Sigmoid colon (tissue), 7 donors: ENCODE data around the gene MASP1. TPM values are rescaled to one million over a fixed set of nuclear protein-coding genes. Genes with fewer than 3 reads are reported as not detected.
"Not testable (repeated sequence)": the region's sequence is repeated elsewhere in the genome, so short reads cannot be mapped to it uniquely, and the experiment has no call there.

Experiments
- DNase-seq: peaks from one replicate; pipeline ENCODE4 v3.0.0-alpha.2; 2019
- H3K27ac ChIP-seq, 4 donors: fragments of 200-600 bp; sonication (generic); one replicate each; pipeline ENCODE4 v1.5.1; 2016 to 2019; ENCODE audit warnings: mild to moderate bottlenecking in 1 of 4
- H3K27me3 ChIP-seq, 3 donors: fragments of 200-600 bp; sonication (generic); one replicate each; pipeline ENCODE4 v1.5.1; 2019; ENCODE audit warnings: mild to moderate bottlenecking in 1 of 3
- H3K36me3 ChIP-seq, 4 donors: fragments of 200-600 bp; sonication (generic); one replicate each; pipeline ENCODE4 v1.5.1; 2016 to 2019
- H3K4me1 ChIP-seq, 4 donors: fragments of 200-600 bp; sonication (generic); one replicate each; pipeline ENCODE4 v1.5.1; 2017 to 2019
- H3K4me3 ChIP-seq, 4 donors: fragments of 200-600 bp; sonication (generic); one replicate each; pipeline ENCODE4 v1.5.1; 2017 to 2019; ENCODE audit warnings: mild to moderate bottlenecking in 2 of 4, moderate library complexity in 1 of 4
- H3K9me3 ChIP-seq, 4 donors: fragments of 200-600 bp in 3 of 4; sonication (generic) in 3 of 4; one replicate each; pipeline versions ENCODE4 v1.5.1 to v1.6.1; 2013 to 2019
- EP300 ChIP-seq, 4 donors: sonication (generic); formaldehyde crosslinking; IDR thresholded peaks; one replicate each; pipeline ENCODE4 v1.6.1; 2017; ENCODE audit warnings: antibody characterized with exemption in 4 of 4
- POLR2A ChIP-seq, 2 donors: fragments of 450-650 bp; IDR thresholded peaks; one replicate each; pipeline ENCODE4 v1.6.1; 2016; ENCODE audit warnings: antibody characterized with exemption in 2 of 2, mild to moderate bottlenecking in 2 of 2, moderate library complexity in 2 of 2
- POLR2AphosphoS5 ChIP-seq, 4 donors: sonication (generic); formaldehyde crosslinking; IDR thresholded peaks; one replicate each; pipeline ENCODE4 v1.6.1; 2017; ENCODE audit warnings: antibody characterized with exemption in 4 of 4
- WGBS, 2 donors: extraction: QIAGEN DNeasy Blood & Tissue Kit; methylation state at CpG; one replicate each; pipeline ENCODE4 v1.1.7; 2013; 5-methylcytosine and 5-hydroxymethylcytosine counted together
- intact Hi-C: fragments of 100-400 bp; cut with DNase I; formaldehyde crosslinking; loops from one replicate; pipeline ENCODE4 v1.15.1; 2023
- polyA plus RNA-seq, 3 donors: library from polyadenylated mRNA; stranded (reverse); fragments of 200-250 nt; gene quantifications; one replicate each; pipeline ENCODE4 v1.2.3, GENCODE V29; 2013
- total RNA-seq, 4 donors: library from RNA; depleted of rRNA; stranded (reverse); fragments of >200 nt; gene quantifications; one replicate each; pipeline ENCODE4 v1.1.0, GENCODE V29; 2016
- TF ChIP-seq, protein P1 (sequence below), 4 experiments: fragments of 450-650 bp in 3 of 4; fragments of 200-600 bp in 1 of 4; IDR thresholded peaks; one replicate each; pipeline ENCODE4 v1.5.1; 2016 to 2019; ENCODE audit warnings: antibody characterized with exemption in 4 of 4, mild to moderate bottlenecking in 3 of 4, moderate library complexity in 2 of 4
- donor health status: healthy with polysubstance abuse.
- donor health status: Bipolar disorder and iron deficiency.
- donor health status: healthy.

MASP1 gene
- total and polyA plus RNA-seq, 7 donors, result 0.69 to 236 (median 93.5) TPM

DNA sequence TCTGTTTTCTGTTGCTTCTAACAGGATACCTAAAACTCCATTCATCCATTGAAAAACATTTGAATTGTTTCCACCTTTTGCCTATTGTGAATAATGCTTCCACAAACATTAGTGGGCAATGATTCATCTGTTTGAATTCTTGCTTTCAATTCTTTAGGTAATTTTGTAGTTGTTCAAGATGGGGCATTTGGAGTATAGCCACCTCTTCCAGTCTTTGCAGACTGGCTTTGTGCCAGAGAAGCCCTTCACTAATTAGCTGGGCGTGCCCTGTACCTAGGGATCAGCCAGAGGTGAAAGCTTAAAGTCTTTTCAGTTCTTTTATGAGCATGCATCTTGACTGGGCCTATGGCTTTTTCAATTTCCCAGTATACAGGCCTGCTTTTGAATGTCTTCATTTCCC is 83.4 kb downstream of the MASP1 start:
- H3K4me1 ChIP-seq, result peaks cover 0 to 72% (median 71%) of the 10 kb centered on the region in 4 donors
- no peak overlapping the region for H3K4me3 ChIP-seq
- no peak for TF ChIP-seq EP300 (IDR thresholded peaks at IDR 0.05)
- TF ChIP-seq, protein P1, sequence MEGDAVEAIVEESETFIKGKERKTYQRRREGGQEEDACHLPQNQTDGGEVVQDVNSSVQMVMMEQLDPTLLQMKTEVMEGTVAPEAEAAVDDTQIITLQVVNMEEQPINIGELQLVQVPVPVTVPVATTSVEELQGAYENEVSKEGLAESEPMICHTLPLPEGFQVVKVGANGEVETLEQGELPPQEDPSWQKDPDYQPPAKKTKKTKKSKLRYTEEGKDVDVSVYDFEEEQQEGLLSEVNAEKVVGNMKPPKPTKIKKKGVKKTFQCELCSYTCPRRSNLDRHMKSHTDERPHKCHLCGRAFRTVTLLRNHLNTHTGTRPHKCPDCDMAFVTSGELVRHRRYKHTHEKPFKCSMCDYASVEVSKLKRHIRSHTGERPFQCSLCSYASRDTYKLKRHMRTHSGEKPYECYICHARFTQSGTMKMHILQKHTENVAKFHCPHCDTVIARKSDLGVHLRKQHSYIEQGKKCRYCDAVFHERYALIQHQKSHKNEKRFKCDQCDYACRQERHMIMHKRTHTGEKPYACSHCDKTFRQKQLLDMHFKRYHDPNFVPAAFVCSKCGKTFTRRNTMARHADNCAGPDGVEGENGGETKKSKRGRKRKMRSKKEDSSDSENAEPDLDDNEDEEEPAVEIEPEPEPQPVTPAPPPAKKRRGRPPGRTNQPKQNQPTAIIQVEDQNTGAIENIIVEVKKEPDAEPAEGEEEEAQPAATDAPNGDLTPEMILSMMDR (IDR thresholded peaks at IDR 0.05), result no peak
- no peak for TF ChIP-seq POLR2AphosphoS5 (IDR thresholded peaks at IDR 0.05)
- TF ChIP-seq POLR2A (IDR thresholded peaks at IDR 0.05), result no peak
- intact Hi-C loops, result no loop called here
- H3K27ac ChIP-seq, result peak overlapping the region; percentile 10 to 76 (median 74)
- WGBS, 2 donors, result 19 to 55% methylated on average over 1 of the region's 1 CpG
- no peaks in the 10 kb centered on the region for H3K9me3 ChIP-seq
- no peaks in the 10 kb centered on the region for H3K27me3 ChIP-seq
- DNase-seq, result no peak
- H3K36me3 ChIP-seq, result no peaks in the 10 kb centered on the region

DNA sequence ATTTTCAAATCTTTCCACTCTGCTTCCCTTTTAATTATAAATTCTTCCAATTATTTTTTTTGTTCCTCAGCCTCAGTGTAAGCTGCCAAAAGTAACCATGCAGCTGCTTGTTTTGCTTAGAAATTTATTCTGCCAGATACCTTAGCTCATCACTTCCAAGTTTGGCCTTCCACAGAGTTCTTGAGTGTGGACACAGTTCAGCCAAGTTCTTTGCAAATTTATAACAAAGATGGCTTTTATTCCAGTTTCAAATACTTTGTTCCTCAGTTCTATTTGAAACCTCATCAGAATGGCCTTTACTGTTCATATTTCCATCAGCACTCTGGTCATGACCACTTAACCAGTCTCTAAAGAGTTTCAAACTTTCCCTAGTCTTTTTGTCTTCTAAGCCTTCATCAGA is 83.9 kb downstream of the MASP1 start:
- no peak for DNase-seq
- Histone ChIP-seq H3K27ac (peak overlapping the region; percentile 10 to 76 (median 74)), H3K36me3 (no peaks in the 10 kb centered on the region), H3K4me1 (peaks cover 0 to 69% (median 68%) of the 10 kb centered on the region in 4 donors), H3K27me3 (no peaks in the 10 kb centered on the region), H3K4me3 (no peak overlapping the region), H3K9me3 (no peaks in the 10 kb centered on the region)
- TF ChIP-seq, protein P1 (IDR thresholded peaks at IDR 0.05), result no peak
- TF ChIP-seq POLR2A (IDR thresholded peaks at IDR 0.05), result no peak
- intact Hi-C loops, result no loop called here

DNA sequence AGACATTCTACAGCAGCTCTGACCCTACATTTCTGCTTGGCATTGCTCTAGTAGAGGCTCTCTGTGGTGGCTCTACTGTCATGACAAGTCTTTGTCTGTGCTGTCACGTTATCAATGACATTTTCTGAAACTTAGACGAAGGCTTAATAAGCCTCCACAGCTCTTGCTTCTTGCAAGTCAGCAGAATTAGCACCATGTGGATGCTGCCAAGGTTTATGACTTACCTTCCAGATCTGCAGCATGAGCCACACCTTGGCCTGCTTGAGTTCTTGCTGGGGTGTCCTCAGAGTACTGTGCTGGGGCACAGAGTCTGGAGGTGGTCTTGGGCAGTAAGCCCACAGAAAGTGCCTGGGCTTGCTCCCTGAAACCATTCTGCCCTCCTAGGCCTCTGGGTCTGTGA is 84.5 kb downstream of the MASP1 start:
- intact Hi-C loops, result no loop called here
- TF ChIP-seq, protein P1 (IDR thresholded peaks at IDR 0.05), result no peak
- no peak for TF ChIP-seq EP300 (IDR thresholded peaks at IDR 0.05)
- no peak for TF ChIP-seq POLR2A (IDR thresholded peaks at IDR 0.05)
- TF ChIP-seq POLR2AphosphoS5 (IDR thresholded peaks at IDR 0.05), result no peak
- no peak for DNase-seq
- no peak overlapping the region for H3K4me3 ChIP-seq
- no peaks in the 10 kb centered on the region for H3K9me3 ChIP-seq
- H3K36me3 ChIP-seq, result no peaks in the 10 kb centered on the region
- peaks cover 0 to 65% (median 63%) of the 10 kb centered on the region in 4 donors for H3K4me1 ChIP-seq
- no peaks in the 10 kb centered on the region for H3K27me3 ChIP-seq
- H3K27ac ChIP-seq, result peak overlapping the region; percentile 10 to 76 (median 74)
- 90 to 91% methylated on average over 2 of the region's 2 CpGs for WGBS, 2 donors

DNA sequence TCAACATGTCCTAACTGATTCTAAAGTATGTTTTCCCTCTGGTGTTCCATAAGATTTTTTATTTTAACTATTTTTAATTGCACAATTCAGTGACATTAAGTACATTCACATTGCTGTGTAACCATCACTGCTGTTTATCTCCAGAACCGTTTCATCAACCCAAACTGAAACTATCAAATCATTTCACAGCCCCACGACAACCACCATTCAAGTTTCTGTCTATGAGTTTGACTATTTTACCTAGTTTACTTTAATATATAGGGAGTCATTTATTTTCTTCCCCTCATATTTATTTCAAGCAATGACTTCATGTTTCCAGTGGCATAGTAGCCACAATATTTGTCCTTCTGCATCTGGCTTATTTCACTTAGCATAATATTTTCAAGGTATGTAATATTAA is 85.9 kb downstream of the MASP1 start:
- TF ChIP-seq, protein P1 (IDR thresholded peaks at IDR 0.05), result no peak
- TF ChIP-seq POLR2A (IDR thresholded peaks at IDR 0.05) (no peak), POLR2AphosphoS5 (IDR thresholded peaks at IDR 0.05) (no peak), EP300 (IDR thresholded peaks at IDR 0.05) (no peak)
- intact Hi-C loops, result no loop called here
- no peak overlapping the region for H3K4me3 ChIP-seq
- no peak overlapping the region for H3K27ac ChIP-seq
- peaks cover 0 to 53% (median 52%) of the 10 kb centered on the region in 4 donors for H3K4me1 ChIP-seq
- no peaks in the 10 kb centered on the region for H3K9me3 ChIP-seq
- no peaks in the 10 kb centered on the region for H3K36me3 ChIP-seq
- H3K27me3 ChIP-seq, result no peaks in the 10 kb centered on the region
- no peak for DNase-seq
- 60 to 61% methylated on average over 2 of the region's 2 CpGs for WGBS, 2 donors

DNA sequence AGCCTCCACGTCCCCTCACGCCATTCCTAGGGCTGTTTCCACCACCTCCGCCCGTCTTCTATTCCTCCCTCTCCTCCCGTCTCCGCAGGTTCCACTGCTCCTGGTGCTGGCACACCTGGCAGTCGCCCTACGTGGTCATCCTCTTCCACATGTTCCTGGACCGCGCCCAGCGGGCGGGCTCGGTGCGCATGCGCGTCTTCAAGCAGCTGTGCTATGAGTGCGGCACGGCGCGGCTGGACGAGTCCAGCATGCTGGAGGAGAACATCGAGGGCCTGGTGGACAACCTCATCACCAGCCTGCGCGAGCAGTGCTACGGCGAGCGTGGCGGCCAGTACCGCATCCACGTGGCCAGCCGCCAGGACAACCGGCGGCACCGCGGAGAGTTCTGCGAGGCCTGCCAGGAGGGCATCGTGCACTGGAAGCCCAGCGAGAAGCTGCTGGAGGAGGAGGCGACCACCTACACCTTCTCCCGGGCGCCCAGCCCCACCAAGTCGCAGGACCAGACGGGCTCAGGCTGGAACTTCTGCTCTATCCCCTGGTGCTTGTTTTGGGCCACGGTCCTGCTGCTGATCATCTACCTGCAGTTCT is 92.0 kb downstream of the MASP1 start:
- 95% methylated on average over 43 to 44 of the region's 44 CpGs for WGBS, 2 donors
- H3K27ac ChIP-seq, H3K36me3 ChIP-seq, DNase-seq, H3K27me3 ChIP-seq, intact Hi-C loops, H3K4me3 ChIP-seq, H3K4me1 ChIP-seq, H3K9me3 ChIP-seq: not testable (repeated sequence)
